GM23338 (cell line): ENCODE results near the gene ABCB8. TPM values are rescaled to one million over a fixed set of nuclear protein-coding genes. Genes with fewer than 3 reads are reported as not detected.

Experiments
- ATAC-seq: fragments of 200-7000 bp; cut with Tn5 transposase; 3 replicates; pipeline ENCODE4 v1.9.1; 2020
- DNase-seq: peaks from one replicate; pipeline ENCODE4 v3.0.0-alpha.2; 2015; ENCODE audit warnings: low spot score
- H2AFZ ChIP-seq: fragments of 200-600 bp; sonication (generic); 2 replicates; pipeline ENCODE4 v1.8.0; 2016; ENCODE audit warnings: antibody characterized with exemption, mild to moderate bottlenecking, moderate library complexity
- H3F3A ChIP-seq: fragments of 200-600 bp; sonication (generic); replicated peaks from 2 replicates; pipeline ENCODE4 v1.8.0; 2017; ENCODE audit warnings: antibody characterized with exemption, mixed run types, low read depth
- H3K27ac ChIP-seq: fragments of 200-600 bp; sonication (generic); 2 replicates; pipeline ENCODE4 v1.6.1; 2016; ENCODE audit warnings: low read depth
- H3K27me3 ChIP-seq: fragments of 200-600 bp; sonication (generic); 2 replicates; pipeline ENCODE4 v1.8.0; 2016; ENCODE audit warnings: mild to moderate bottlenecking, mixed run types, moderate library complexity; ENCODE audit not compliant: insufficient read depth
- H3K36me3 ChIP-seq: fragments of 200-600 bp; sonication (generic); 2 replicates; pipeline ENCODE4 v1.8.0; 2016; ENCODE audit warnings: mild to moderate bottlenecking; ENCODE audit not compliant: insufficient read depth
- H3K4me1 ChIP-seq: fragments of 200-600 bp; sonication (generic); 2 replicates; pipeline ENCODE4 v1.8.0; 2016; ENCODE audit warnings: mild to moderate bottlenecking, moderate library complexity; ENCODE audit not compliant: insufficient read depth
- H3K4me2 ChIP-seq: fragments of 200-600 bp; sonication (generic); 2 replicates; pipeline ENCODE4 v1.7.1; 2017; ENCODE audit warnings: mixed run types
- H3K4me3 ChIP-seq: fragments of 200-600 bp; sonication (generic); 2 replicates; pipeline ENCODE4 v1.6.1; 2016; ENCODE audit warnings: mixed run types
- H3K79me2 ChIP-seq: fragments of 200-600 bp; sonication (generic); replicated peaks from 2 replicates; pipeline ENCODE4 v1.8.0; 2017; ENCODE audit warnings: mild to moderate bottlenecking; ENCODE audit not compliant: insufficient read depth
- H3K9me2 ChIP-seq: fragments of 200-600 bp; sonication (generic); 2 replicates; pipeline ENCODE4 v1.8.0; 2017; ENCODE audit not compliant: insufficient read depth
- H4K20me1 ChIP-seq: fragments of 200-600 bp; sonication (generic); replicated peaks from 2 replicates; pipeline ENCODE4 v1.8.0; 2017; ENCODE audit warnings: mild to moderate bottlenecking; ENCODE audit not compliant: insufficient read depth
- H3K27ac Mint-ChIP-seq: 2 replicates; pipeline ENCODE4 v1.8.0; 2020; ENCODE audit warnings: inconsistent platforms, mild to moderate bottlenecking, moderate library complexity, mixed read lengths
- H3K27me3 Mint-ChIP-seq: 3 replicates; pipeline ENCODE4 v1.8.0; 2022; ENCODE audit warnings: low read depth, mild to moderate bottlenecking, moderate library complexity, mixed read lengths, inconsistent platforms; ENCODE audit not compliant: insufficient read depth, poor library complexity
- H3K36me3 Mint-ChIP-seq: 3 replicates; pipeline ENCODE4 v1.8.0; 2021; ENCODE audit warnings: low read depth, mild to moderate bottlenecking, inconsistent platforms, moderate library complexity, mixed read lengths
- H3K4me1 Mint-ChIP-seq: 3 replicates; pipeline ENCODE4 v1.8.0; 2020; ENCODE audit warnings: mild to moderate bottlenecking, inconsistent platforms, mixed read lengths
- H3K4me3 Mint-ChIP-seq: 3 replicates; pipeline ENCODE4 v1.8.0; 2021; ENCODE audit warnings: moderate library complexity, mild to moderate bottlenecking, inconsistent platforms, mixed read lengths
- H3K9me3 Mint-ChIP-seq: 3 replicates; pipeline ENCODE4 v1.8.0; 2020; ENCODE audit warnings: moderate library complexity, mild to moderate bottlenecking, inconsistent platforms, mixed read lengths
- CTCF ChIP-seq, 2 experiments: fragments of 200-600 bp in 1 of 2; sonication (generic) in 1 of 2; conservative IDR thresholded peaks; 2 replicates each; pipeline versions ENCODE4 v1.5.1 to v1.6.1; 2016 to 2017; ENCODE audit warnings: antibody characterized with exemption in 2 of 2, low read depth in 2 of 2, mild to moderate bottlenecking in 2 of 2, moderate library complexity in 1 of 2
- EZH2 ChIP-seq: fragments of 200-600 bp; sonication (generic); IDR thresholded peaks from one replicate; pipeline ENCODE4 v1.8.0; 2017; ENCODE audit warnings: antibody characterized with exemption, mild to moderate bottlenecking, low read depth; ENCODE audit not compliant: unreplicated experiment
- REST ChIP-seq: IDR thresholded peaks from one replicate; pipeline ENCODE4 v1.6.1; 2018; ENCODE audit warnings: antibody characterized with exemption; ENCODE audit not compliant: unreplicated experiment
- ZNF462 ChIP-seq: fragments of 250-450 bp; sonication (Bioruptor Pico); IDR thresholded peaks from 2 replicates; pipeline ENCODE4 v1.5.0; 2020; ENCODE audit warnings: mild to moderate bottlenecking, moderate library complexity
- polyA plus RNA-seq: library from polyadenylated mRNA; unstranded; fragments of >200 nt; fragmentation: Nextera tagmentation; extraction: Ambion mirVana; gene quantifications from 2 replicates; pipeline ENCODE4 v1.2.1, GENCODE V29; 2016
- total RNA-seq: library from RNA; depleted of rRNA; stranded (reverse); fragments of >200 nt; shearing (Covaris generic); gene quantifications from 2 replicates; pipeline ENCODE4 v1.2.3, GENCODE V29; 2014

Gene ABCB8
- total and polyA plus RNA-seq, 2 experiments from 2014 or later = 11.4 to 27.1 TPM

GRCh38 chr7:150996376-150997074, 31.7 kb upstream of the ABCB8 start:
- peaks cover 3% of the 10 kb centered on the region for H3K36me3 Mint-ChIP-seq
- peaks cover 3% of the 10 kb centered on the region; the same call in 2 of the 3 replicates for H3K9me3 Mint-ChIP-seq
- no peak overlapping the region for H3K27ac Mint-ChIP-seq
- Histone ChIP-seq H3K4me3 (no peak overlapping the region), H3K4me2 (peak overlapping the region; percentile 14; the same call in 1 of the 2 replicates), H2AFZ (peak overlapping the region; percentile 76; the same call in 1 of the 2 replicates), H3K36me3 (no peaks in the 10 kb centered on the region), H3K9me2 (no peaks in the 10 kb centered on the region), H3K79me2 (no peaks in the 10 kb centered on the region), H3F3A (no peaks in the 10 kb centered on the region), H3K27ac (no peak overlapping the region), H3K27me3 (no peaks in the 10 kb centered on the region), H3K4me1 (peaks cover 8% of the 10 kb centered on the region; the same call in 1 of the 2 replicates), H4K20me1 (no peaks in the 10 kb centered on the region)
- TF ChIP-seq REST (no peak), EZH2 (no peak), CTCF (conservative IDR thresholded peaks at IDR 0.05; ENCODE audit: low read depth in 2 of 2) (no peak), ZNF462 (CRISPR knock-in tag) (no peak)
- peaks cover 15% of the 10 kb centered on the region for H3K4me1 Mint-ChIP-seq
- no peak overlapping the region for H3K4me3 Mint-ChIP-seq
- peak; percentile 49 for DNase-seq
- peak; percentile 13 for ATAC-seq
- peaks cover 11% of the 10 kb centered on the region for H3K27me3 Mint-ChIP-seq
